Left hindlimb (tissue), 1 donor: ENCODE measurements around the gene SYTL3.
"Not testable (repeated sequence)": the region's sequence is repeated elsewhere in the genome, so short reads cannot be mapped to it uniquely, and the experiment has no call there.

Experiments used
- DNase-seq: peaks from one replicate; pipeline ENCODE4 v3.0.0-alpha.2; 2018

SYTL3 gene

GRCh38 chr6:158780246-158780884, 130.5 kb downstream of the SYTL3 start:
- DNase-seq, result no peak

- no peak for DNase-seq
Measured at GRCh38 chr6:158780988-158781691, 131.3 kb downstream of the SYTL3 start.

GRCh38 chr6:158781692-158782373, 132.0 kb downstream of the SYTL3 start:
- no peak for DNase-seq

GRCh38 chr6:158782432-158783166, 132.7 kb downstream of the SYTL3 start:
- no peak for DNase-seq

GRCh38 chr6:158783167-158783450, 133.3 kb downstream of the SYTL3 start:
- no peak for DNase-seq

- no peak for DNase-seq
Measured at GRCh38 chr6:158783851-158784250, 134.0 kb downstream of the SYTL3 start.

GRCh38 chr6:158784505-158784904, 134.7 kb downstream of the SYTL3 start:
- DNase-seq, result no peak

- no peak for DNase-seq
Measured at GRCh38 chr6:158785036-158785435, 135.2 kb downstream of the SYTL3 start.

- no peak for DNase-seq
Measured at GRCh38 chr6:158786645-158787304, 136.9 kb downstream of the SYTL3 start.

- DNase-seq, result no peak
Measured at GRCh38 chr6:158787395-158787794, 137.5 kb downstream of the SYTL3 start.

- no peak for DNase-seq
Measured at GRCh38 chr6:158789115-158789917, 139.5 kb downstream of the SYTL3 start.

GRCh38 chr6:158791274-158791855, 141.5 kb downstream of the SYTL3 start:
- no peak for DNase-seq

GRCh38 chr6:158792505-158792904, 142.7 kb downstream of the SYTL3 start:
- DNase-seq, result not testable (repeated sequence)

- DNase-seq, result no peak
Measured at GRCh38 chr6:158793432-158793831, 143.6 kb downstream of the SYTL3 start.

GRCh38 chr6:158795516-158795915, 145.7 kb downstream of the SYTL3 start:
- DNase-seq, result no peak

- no peak for DNase-seq
Measured at GRCh38 chr6:158796353-158796752, 146.5 kb downstream of the SYTL3 start.

- peak; percentile 58 for DNase-seq
Measured at GRCh38 chr6:158797331-158798310, 147.8 kb downstream of the SYTL3 start.

GRCh38 chr6:158798311-158798710, 148.5 kb downstream of the SYTL3 start:
- no peak for DNase-seq

GRCh38 chr6:158799051-158799792, 149.4 kb downstream of the SYTL3 start:
- DNase-seq, result no peak
